ENCODE measurements around the gene BEX4. TPM values are rescaled to one million over a fixed set of nuclear protein-coding genes. Genes with fewer than 3 reads are reported as not detected.
"Not testable (repeated sequence)": the region's sequence is repeated elsewhere in the genome, so short reads cannot be mapped to it uniquely, and the experiment has no call there.

BEX4 gene
- total and polyA plus RNA-seq, 2 experiments from 2014 or later = 75.6 to 112 TPM

DNA sequence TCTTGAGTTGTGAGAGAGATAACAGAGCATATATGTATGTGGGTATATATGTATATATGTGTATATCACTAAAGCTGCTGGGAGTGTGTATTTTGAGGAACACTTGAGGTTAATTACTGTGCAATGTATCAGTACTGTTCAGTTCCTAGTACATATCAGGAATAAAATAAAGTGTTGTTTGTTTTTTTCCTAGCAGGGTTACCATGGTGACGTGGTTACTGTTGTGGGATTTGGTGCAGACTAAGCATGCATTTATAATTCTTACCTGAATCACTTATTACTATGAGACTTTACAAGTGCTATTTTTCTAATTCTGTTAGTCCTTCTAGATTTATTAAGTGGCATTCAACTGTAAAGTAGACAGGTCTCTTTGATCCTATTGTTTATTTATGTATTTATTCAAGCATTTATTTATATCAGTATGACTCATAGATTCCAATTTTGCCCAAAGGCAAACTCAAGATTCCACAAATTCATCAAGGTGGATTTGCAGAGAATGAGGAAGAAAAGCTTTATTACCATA is 26.9 kb upstream of the BEX4 start:
- no peak for DNase-seq (ENCODE audit: low spot score)
- Histone ChIP-seq H3K4me3 (no peak overlapping the region), H3K4me2 (no peak overlapping the region), H3K27me3 (no peaks in the 10 kb centered on the region), H3K4me1 (ENCODE audit: insufficient read depth) (no peaks in the 10 kb centered on the region), H3K27ac (no peak overlapping the region), H2AFZ (no peak overlapping the region), H3K9me2 (replicated peaks; ENCODE audit: insufficient read depth) (no peaks in the 10 kb centered on the region), H3K79me2 (no peaks in the 10 kb centered on the region), H4K20me1 (ENCODE audit: insufficient read depth, poor library complexity, severe bottlenecking) (no peaks in the 10 kb centered on the region), H3K9me3 (ENCODE audit: low read depth) (no peaks in the 10 kb centered on the region), H3K36me3 (replicated peaks; ENCODE audit: insufficient read depth, low read depth) (no peaks in the 10 kb centered on the region)
- TF ChIP-seq CTCF (IDR thresholded peaks at IDR 0.05; ENCODE audit: poor library complexity) (no peak), EZH2 (IDR thresholded peaks at IDR 0.05; ENCODE audit: borderline replicate concordance) (no peak), EZH2phosphoT487 (IDR thresholded peaks at IDR 0.05; ENCODE audit: low read depth, severe bottlenecking, unreplicated experiment) (no peak)
- 56% methylated on average over 1 of the region's 1 CpG for WGBS (ENCODE audit: low lambda C conversion rate, missing lambda C conversion rate)

DNA sequence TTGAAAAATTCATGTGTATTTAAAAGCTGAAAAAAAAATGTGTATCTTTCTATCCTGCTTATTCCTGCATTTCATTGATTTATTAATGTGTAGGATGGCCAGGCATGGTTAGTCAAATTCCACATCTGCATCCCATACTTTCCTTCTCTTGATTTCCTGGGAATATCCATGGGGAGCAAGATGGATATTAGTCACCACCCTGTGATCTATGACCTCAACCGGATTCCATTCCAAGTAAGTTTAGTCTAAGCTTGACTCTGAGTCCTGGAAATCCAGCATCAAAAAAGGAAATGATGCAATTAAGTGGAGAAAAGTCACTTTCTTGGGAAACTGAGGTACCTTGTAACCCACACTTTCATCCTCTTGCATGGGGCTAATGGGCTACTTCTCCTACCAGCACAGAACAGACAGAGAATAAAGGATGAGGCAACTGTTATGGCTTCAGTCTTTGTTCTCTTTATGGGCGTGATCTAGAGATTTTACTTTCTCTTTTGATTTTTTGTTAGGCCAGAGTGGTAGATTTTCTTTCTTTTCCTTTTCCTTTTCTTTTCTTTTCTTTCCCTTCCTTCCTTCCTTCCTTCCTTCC is 17.1 kb upstream of the BEX4 start:
- H3K4me1 ChIP-seq (ENCODE audit: insufficient read depth) = no peaks in the 10 kb centered on the region
- H3K27me3 ChIP-seq = no peaks in the 10 kb centered on the region
- no peak overlapping the region for H3K4me3 ChIP-seq
- WGBS (ENCODE audit: low lambda C conversion rate, missing lambda C conversion rate) = 78% methylated on average over 2 of the region's 2 CpGs
- no peaks in the 10 kb centered on the region for H3K36me3 ChIP-seq (replicated peaks; ENCODE audit: insufficient read depth, low read depth)
- no peak overlapping the region for H3K4me2 ChIP-seq
- no peak for DNase-seq (ENCODE audit: low spot score)
- no peaks in the 10 kb centered on the region for H3K79me2 ChIP-seq
- no peak overlapping the region for H2AFZ ChIP-seq
- no peak overlapping the region for H3K27ac ChIP-seq
- no peaks in the 10 kb centered on the region for H3K9me2 ChIP-seq (replicated peaks; ENCODE audit: insufficient read depth)
- no peaks in the 10 kb centered on the region for H3K9me3 ChIP-seq (ENCODE audit: low read depth)
- TF ChIP-seq EZH2phosphoT487 (IDR thresholded peaks at IDR 0.05; ENCODE audit: low read depth, severe bottlenecking, unreplicated experiment) (no peak), CTCF (IDR thresholded peaks at IDR 0.05; ENCODE audit: poor library complexity) (no peak), EZH2 (IDR thresholded peaks at IDR 0.05; ENCODE audit: borderline replicate concordance) (no peak)
- no peaks in the 10 kb centered on the region for H4K20me1 ChIP-seq (ENCODE audit: insufficient read depth, poor library complexity, severe bottlenecking)

- H3K9me2 ChIP-seq (replicated peaks; ENCODE audit: insufficient read depth); H3K79me2 ChIP-seq; H3K4me3 ChIP-seq; H2AFZ ChIP-seq; H3K9me3 ChIP-seq (ENCODE audit: low read depth); H4K20me1 ChIP-seq (ENCODE audit: insufficient read depth, poor library complexity, severe bottlenecking); DNase-seq (ENCODE audit: low spot score); H3K27ac ChIP-seq; H3K27me3 ChIP-seq; H3K36me3 ChIP-seq (replicated peaks; ENCODE audit: insufficient read depth, low read depth); H3K4me2 ChIP-seq; H3K4me1 ChIP-seq (ENCODE audit: insufficient read depth): not testable (repeated sequence)
- 89% methylated on average over 4 of the region's 4 CpGs for WGBS (ENCODE audit: low lambda C conversion rate, missing lambda C conversion rate)
Measured at GRCh38 chrX:103198668-103199067, 16.2 kb upstream of the BEX4 start.

DNA sequence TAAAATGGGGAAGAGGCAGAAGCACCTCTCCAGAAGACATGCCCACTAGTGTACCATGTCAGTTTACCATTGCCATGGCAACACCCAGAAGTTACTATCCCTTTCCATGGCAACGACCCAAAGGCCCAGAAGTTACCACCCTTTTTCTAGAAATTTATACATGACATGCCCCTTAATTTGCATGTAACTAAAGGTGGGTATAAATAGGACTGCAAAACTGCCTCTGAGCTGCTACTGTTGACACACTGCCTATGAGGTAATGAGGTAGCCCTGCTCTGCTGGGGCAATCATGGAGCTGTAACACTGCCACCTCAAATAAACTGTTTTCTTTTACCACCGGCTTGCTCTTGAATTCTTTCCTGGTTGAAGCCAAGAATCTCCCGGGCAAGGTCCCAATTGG is 13.9 kb upstream of the BEX4 start:
- Histone ChIP-seq H3K4me2 (no peak overlapping the region), H2AFZ (no peak overlapping the region), H3K9me3 (ENCODE audit: low read depth) (no peaks in the 10 kb centered on the region), H3K4me1 (ENCODE audit: insufficient read depth) (no peaks in the 10 kb centered on the region), H3K79me2 (no peaks in the 10 kb centered on the region), H3K9me2 (replicated peaks; ENCODE audit: insufficient read depth) (no peaks in the 10 kb centered on the region), H3K36me3 (replicated peaks; ENCODE audit: insufficient read depth, low read depth) (no peaks in the 10 kb centered on the region), H4K20me1 (ENCODE audit: insufficient read depth, poor library complexity, severe bottlenecking) (no peaks in the 10 kb centered on the region), H3K4me3 (no peak overlapping the region), H3K27ac (no peak overlapping the region), H3K27me3 (no peaks in the 10 kb centered on the region)
- TF ChIP-seq CTCF (IDR thresholded peaks at IDR 0.05; ENCODE audit: poor library complexity) (no peak), EZH2 (IDR thresholded peaks at IDR 0.05; ENCODE audit: borderline replicate concordance) (no peak), EZH2phosphoT487 (IDR thresholded peaks at IDR 0.05; ENCODE audit: low read depth, severe bottlenecking, unreplicated experiment) (no peak)
- 63% methylated on average over 3 of the region's 3 CpGs for WGBS (ENCODE audit: low lambda C conversion rate, missing lambda C conversion rate)
- no peak for DNase-seq (ENCODE audit: low spot score)
